GM12874 (cell line): Measurements from ENCODE around the gene SMPD4.

Experiments
- CTCF ChIP-seq: IDR thresholded peaks from 2 replicates; pipeline ENCODE4 v1.5.1; 2011; ENCODE audit warnings: low read depth, mild to moderate bottlenecking, control low read depth, low read length, moderate library complexity; ENCODE audit not compliant: insufficient read depth

Gene SMPD4

GRCh38 chr2:130157825-130158514, 23.4 kb downstream of the SMPD4 start:
- peak; percentile 16; the same call in 1 of the 2 replicates for TF ChIP-seq CTCF

GRCh38 chr2:130156624-130157004, 24.8 kb downstream of the SMPD4 start:
- TF ChIP-seq CTCF = no peak

GRCh38 chr2:130155956-130156623, 25.3 kb downstream of the SMPD4 start:
- peak; percentile 73 for TF ChIP-seq CTCF

GRCh38 chr2:130154773-130155765, 26.3 kb downstream of the SMPD4 start:
- TF ChIP-seq CTCF = no peak

GRCh38 chr2:130152816-130153595, 28.4 kb downstream of the SMPD4 start:
- TF ChIP-seq CTCF = no peak

GRCh38 chr2:130150181-130151144, 30.9 kb downstream of the SMPD4 start:
- no peak for TF ChIP-seq CTCF
